Mammary epithelial cell (primary cell): ENCODE results near the gene ADCY10.

Experiments used
- CTCF ChIP-seq, 2 donors: IDR thresholded peaks in 1 of 2; conservative IDR thresholded peaks in 1 of 2; 2 replicates each; pipeline ENCODE4 v1.5.1; 2011 to 2012; ENCODE audit warnings: inconsistent platforms in 2 of 2, low read length in 2 of 2, mild to moderate bottlenecking in 2 of 2, control low read depth in 1 of 2, low read depth in 1 of 2; ENCODE audit not compliant: insufficient read depth in 1 of 2; ENCODE audit errors: extremely low read depth in 1 of 2
- EZH2 ChIP-seq: IDR thresholded peaks from 2 replicates; pipeline ENCODE4 v1.6.1; 2012; ENCODE audit warnings: low read length, inconsistent platforms, borderline replicate concordance

GRCh38 chr1:167802235-167802634, 111.7 kb downstream of the ADCY10 start:
- TF ChIP-seq CTCF (conservative IDR thresholded peaks at IDR 0.05 in 1 of 2, IDR thresholded peaks at IDR 0.05 in 1 of 2; ENCODE audit: extremely low read depth in 1 of 2, insufficient read depth in 1 of 2, low read depth in 1 of 2, low read length in 2 of 2) (no peak), EZH2 (no peak)
